CD4-positive, alpha-beta T cell (primary cell): ENCODE data around the gene TBC1D22A. TPM values are rescaled to one million over a fixed set of nuclear protein-coding genes. Genes with fewer than 3 reads are reported as not detected.

Experiments
- ATAC-seq: fragments of 200-7000 bp; cut with Tn5 transposase; one replicate; pipeline ENCODE4 v1.10.0; 2022; ENCODE audit warnings: mild to moderate bottlenecking; ENCODE audit not compliant: poor library complexity
- CTCF ChIA-PET: fragments of 350-600 bp; sonication (Branson Sonifier 250); formaldehyde crosslinking; loops from one replicate; lab custom pipeline; 2021; ENCODE audit warnings: antibody characterized with exemption, inconsistent platforms; lab: Charles Lee
- POLR2A ChIA-PET: fragments of 350-600 bp; sonication (Branson Sonifier 250); formaldehyde crosslinking; loops from one replicate; lab custom pipeline; 2021; ENCODE audit warnings: antibody characterized with exemption, inconsistent platforms; lab: Charles Lee
- DNase-seq, 14 experiments: peaks; one replicate each; pipeline ENCODE4 v3.0.0-alpha.2; 2013 to 2020; ENCODE audit warnings: mixed read lengths in 2 of 14
- H3K27ac ChIP-seq, 2 donors: one replicate each; pipeline versions ENCODE4 v1.5.1 to v1.7.0; 2013; ENCODE audit warnings: low read length in 2 of 2, low read depth in 1 of 2, mild to moderate bottlenecking in 1 of 2
- H3K27me3 ChIP-seq, 2 experiments: 1 replicate in 1 of 2; 2 replicates in 1 of 2; pipeline versions ENCODE4 v1.6.1 to v1.7.0; 2013; ENCODE audit warnings: low read length in 2 of 2, control low read depth in 1 of 2, mild to moderate bottlenecking in 1 of 2, moderate library complexity in 1 of 2; ENCODE audit not compliant: insufficient read depth in 2 of 2, control insufficient read depth in 1 of 2
- H3K36me3 ChIP-seq: one replicate; pipeline ENCODE4 v1.6.1; 2013; ENCODE audit warnings: low read length, control low read depth; ENCODE audit not compliant: insufficient read depth
- H3K4me1 ChIP-seq: one replicate; pipeline ENCODE4 v1.6.1; 2013; ENCODE audit warnings: low read length, control low read depth; ENCODE audit not compliant: insufficient read depth
- H3K4me3 ChIP-seq: one replicate; pipeline ENCODE4 v1.5.1; 2013; ENCODE audit warnings: mild to moderate bottlenecking, low read length, moderate library complexity
- H3K9me3 ChIP-seq, 2 experiments: 1 replicate in 1 of 2; 2 replicates in 1 of 2; pipeline versions ENCODE4 v1.6.1 to v1.7.0; 2013; ENCODE audit warnings: low read length in 2 of 2, mild to moderate bottlenecking in 2 of 2, control low read depth in 1 of 2, moderate library complexity in 1 of 2; ENCODE audit not compliant: control insufficient read depth in 1 of 2, insufficient read depth in 1 of 2
- H3K27ac Mint-ChIP-seq: one replicate; pipeline ENCODE4 v1.8.0; 2020; ENCODE audit warnings: mixed read lengths
- H3K27me3 Mint-ChIP-seq: one replicate; pipeline ENCODE4 v1.8.0; 2021; ENCODE audit warnings: mixed read lengths
- H3K36me3 Mint-ChIP-seq: one replicate; pipeline ENCODE4 v1.8.0; 2021; ENCODE audit warnings: low read depth, mixed read lengths
- H3K4me1 Mint-ChIP-seq: one replicate; pipeline ENCODE4 v1.8.0; 2021; ENCODE audit warnings: low read depth, mixed read lengths
- H3K4me3 Mint-ChIP-seq: one replicate; pipeline ENCODE4 v1.8.0; 2020; ENCODE audit warnings: mild to moderate bottlenecking, mixed read lengths
- H3K9me3 Mint-ChIP-seq: one replicate; pipeline ENCODE4 v1.8.0; 2020; ENCODE audit warnings: mixed read lengths
- intact Hi-C, 2 experiments: fragments of 100-400 bp; cut with DNase I in 1 of 2; cut with micrococcal nuclease in 1 of 2; formaldehyde crosslinking; loops; one replicate each; pipeline versions ENCODE4 v1.15.1 to v1.9.0; 2023 to 2025; cut with DNase I, micrococcal nuclease
- total RNA-seq, 174 experiments: library from RNA in 2 of 174; stranded (reverse) in 2 of 174; gene quantifications; one replicate each; pipeline ENCODE4 v1.2.3 and lab custom pipeline; 2021 to 2026
- TF ChIP-seq, protein P1 (sequence below): fragments of 200-600 bp; IDR thresholded peaks from one replicate; pipeline ENCODE4 v1.8.0; 2022; ENCODE audit warnings: antibody characterized with exemption, mild to moderate bottlenecking

TBC1D22A gene
- total RNA-seq, 2 experiments from 2014 or later, result 27.1 to 31.7 TPM

DNA sequence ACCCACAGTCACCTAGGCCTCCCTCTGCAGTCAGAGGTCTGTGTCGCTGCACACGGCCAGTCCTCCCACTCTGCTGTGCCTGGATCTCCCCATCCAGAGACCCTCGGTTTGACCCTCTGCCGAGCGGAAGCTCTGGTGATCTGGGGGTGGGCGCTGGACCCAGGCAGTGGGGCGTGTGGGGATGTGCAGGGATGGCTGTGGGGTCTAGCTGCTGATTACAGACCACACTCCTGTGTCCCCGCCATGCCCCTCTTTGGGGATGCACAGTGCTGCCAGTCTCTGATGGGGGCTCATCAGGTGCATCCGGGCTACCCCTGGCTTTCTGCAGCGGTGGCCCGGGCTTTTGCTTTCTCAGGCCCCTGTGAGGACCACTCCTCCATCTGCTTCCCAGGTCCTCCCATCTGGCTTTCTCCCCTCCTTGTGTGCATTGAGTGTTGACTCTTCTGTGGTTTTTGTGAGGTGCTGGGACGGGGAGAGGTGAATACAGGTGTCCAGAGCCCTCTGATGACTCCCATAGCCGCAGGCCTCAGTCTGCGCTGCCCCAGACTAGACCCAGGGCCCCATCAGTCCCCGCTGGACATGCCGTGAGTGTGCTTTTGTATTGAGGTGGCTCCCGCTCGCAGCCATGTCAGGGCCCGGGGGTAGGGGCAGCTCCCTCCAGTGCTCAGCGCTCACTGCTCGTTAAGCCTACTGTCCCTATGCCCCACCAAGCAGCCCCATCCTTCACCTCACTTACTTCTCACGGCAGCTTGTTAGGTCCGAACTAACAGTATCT, 251.6 kb downstream of the TBC1D22A start:
- Histone ChIP-seq H3K4me3 (no peak overlapping the region), H3K27ac (no peak overlapping the region), H3K36me3 (peaks cover 5% of the 10 kb centered on the region), H3K27me3 (no peaks in the 10 kb centered on the region), H3K4me1 (no peaks in the 10 kb centered on the region), H3K9me3 (peaks cover 0 to 18% of the 10 kb centered on the region in 2 experiments)
- CTCF ChIA-PET, result no interaction called here
- Mint-ChIP-seq H3K27me3 (no peaks in the 10 kb centered on the region), H3K4me1 (no peaks in the 10 kb centered on the region), H3K27ac (no peak overlapping the region), H3K9me3 (no peaks in the 10 kb centered on the region), H3K36me3 (peaks cover 31% of the 10 kb centered on the region), H3K4me3 (no peak overlapping the region)
- no peak for ATAC-seq
- TF ChIP-seq, protein P1, sequence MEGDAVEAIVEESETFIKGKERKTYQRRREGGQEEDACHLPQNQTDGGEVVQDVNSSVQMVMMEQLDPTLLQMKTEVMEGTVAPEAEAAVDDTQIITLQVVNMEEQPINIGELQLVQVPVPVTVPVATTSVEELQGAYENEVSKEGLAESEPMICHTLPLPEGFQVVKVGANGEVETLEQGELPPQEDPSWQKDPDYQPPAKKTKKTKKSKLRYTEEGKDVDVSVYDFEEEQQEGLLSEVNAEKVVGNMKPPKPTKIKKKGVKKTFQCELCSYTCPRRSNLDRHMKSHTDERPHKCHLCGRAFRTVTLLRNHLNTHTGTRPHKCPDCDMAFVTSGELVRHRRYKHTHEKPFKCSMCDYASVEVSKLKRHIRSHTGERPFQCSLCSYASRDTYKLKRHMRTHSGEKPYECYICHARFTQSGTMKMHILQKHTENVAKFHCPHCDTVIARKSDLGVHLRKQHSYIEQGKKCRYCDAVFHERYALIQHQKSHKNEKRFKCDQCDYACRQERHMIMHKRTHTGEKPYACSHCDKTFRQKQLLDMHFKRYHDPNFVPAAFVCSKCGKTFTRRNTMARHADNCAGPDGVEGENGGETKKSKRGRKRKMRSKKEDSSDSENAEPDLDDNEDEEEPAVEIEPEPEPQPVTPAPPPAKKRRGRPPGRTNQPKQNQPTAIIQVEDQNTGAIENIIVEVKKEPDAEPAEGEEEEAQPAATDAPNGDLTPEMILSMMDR, result no peak
- no peak for DNase-seq
- intact Hi-C loops, result no loop called here
- POLR2A ChIA-PET, result no interaction called here

- Mint-ChIP-seq H3K27me3 (no peaks in the 10 kb centered on the region), H3K9me3 (no peaks in the 10 kb centered on the region), H3K36me3 (peaks cover 31% of the 10 kb centered on the region), H3K27ac (no peak overlapping the region), H3K4me3 (no peak overlapping the region), H3K4me1 (no peaks in the 10 kb centered on the region)
- intact Hi-C loops, result no loop called here
- no peaks in the 10 kb centered on the region for H3K4me1 ChIP-seq
- POLR2A ChIA-PET, result no interaction called here
- TF ChIP-seq, protein P1, result no peak
- ATAC-seq, result no peak
- CTCF ChIA-PET, result no interaction called here
- no peaks in the 10 kb centered on the region for H3K27me3 ChIP-seq
- no peak overlapping the region for H3K4me3 ChIP-seq
- H3K9me3 ChIP-seq, result peaks cover under 1 to 25% of the 10 kb centered on the region in 2 experiments
- no peak overlapping the region for H3K27ac ChIP-seq
- no peak for DNase-seq
- peaks cover 3% of the 10 kb centered on the region for H3K36me3 ChIP-seq
Measured at GRCh38 chr22:47014636-47015345, 252.3 kb downstream of the TBC1D22A start.

- H3K27me3 Mint-ChIP-seq, result no peaks in the 10 kb centered on the region
- peaks cover 31% of the 10 kb centered on the region for H3K36me3 Mint-ChIP-seq
- peaks cover 7 to 33% of the 10 kb centered on the region in 2 experiments for H3K9me3 ChIP-seq
- POLR2A ChIA-PET, result no interaction called here
- no peaks in the 10 kb centered on the region for H3K4me1 Mint-ChIP-seq
- no peaks in the 10 kb centered on the region for H3K9me3 Mint-ChIP-seq
- no peak overlapping the region for H3K4me3 Mint-ChIP-seq
- H3K4me3 ChIP-seq, result no peak overlapping the region
- CTCF ChIA-PET, result no interaction called here
- ATAC-seq (no peak), DNase-seq (no peak)
- H3K36me3 ChIP-seq, result peaks cover 3% of the 10 kb centered on the region
- intact Hi-C loops, result no loop called here
- TF ChIP-seq, protein P1, result no peak
- H3K27ac ChIP-seq, result no peak overlapping the region
- H3K4me1 ChIP-seq, result no peaks in the 10 kb centered on the region
- no peak overlapping the region for H3K27ac Mint-ChIP-seq
- no peaks in the 10 kb centered on the region for H3K27me3 ChIP-seq
Measured at GRCh38 chr22:47015589-47016178, 253.2 kb downstream of the TBC1D22A start.
